Upper lobe of right lung (tissue), 1 donor: ENCODE data around the gene RFTN1. TPM values are rescaled to one million over a fixed set of nuclear protein-coding genes. Genes with fewer than 3 reads are reported as not detected.

Source experiments
- ATAC-seq: fragments of 200-7000 bp; cut with Tn5 transposase; one replicate; pipeline ENCODE4 v1.9.1; 2020; ENCODE audit warnings: mild to moderate bottlenecking, moderate library complexity
- DNase-seq: peaks from one replicate; pipeline ENCODE4 v3.0.0-alpha.2; 2020
- H3K27ac ChIP-seq: fragments of 200-600 bp; one replicate; pipeline ENCODE4 v1.8.0; 2022
- H3K27me3 ChIP-seq: fragments of 200-600 bp; one replicate; pipeline ENCODE4 v1.8.0; 2022; ENCODE audit warnings: mild to moderate bottlenecking
- H3K36me3 ChIP-seq: fragments of 200-600 bp; one replicate; pipeline ENCODE4 v1.8.0; 2022
- H3K4me1 ChIP-seq: fragments of 200-600 bp; one replicate; pipeline ENCODE4 v1.8.0; 2022
- H3K4me3 ChIP-seq: fragments of 200-600 bp; one replicate; pipeline ENCODE4 v1.8.0; 2022; ENCODE audit warnings: mild to moderate bottlenecking
- H3K9me3 ChIP-seq: fragments of 200-600 bp; one replicate; pipeline ENCODE4 v1.8.0; 2022
- CTCF ChIP-seq: fragments of 200-600 bp; IDR thresholded peaks from one replicate; pipeline ENCODE4 v1.8.0; 2022; ENCODE audit warnings: antibody characterized with exemption
- intact Hi-C: fragments of 100-400 bp; cut with DNase I; formaldehyde crosslinking; loops from one replicate; pipeline ENCODE4 v1.11.0; 2022
- total RNA-seq: library from RNA; stranded (reverse); fragmentation: NEBNext Ultra II Directional; extraction: Animal tissue kit (Norgen Biotek cat#: 25700); gene quantifications from one replicate; pipeline ENCODE4 v1.2.1, GENCODE V29; 2021
- donor health status: DM: no; HTN: yes; CAD: no; lungs with severe emphysema.

Gene RFTN1
- total RNA-seq, 1 donor from 2014 or later: 69.4 TPM

GRCh38 chr3:16427103-16427965 is 86.2 kb downstream of the RFTN1 start:
- H3K4me1 ChIP-seq: peaks cover 36% of the 10 kb centered on the region
- peak overlapping the region; percentile 67 for H3K27ac ChIP-seq
- H3K9me3 ChIP-seq: no peaks in the 10 kb centered on the region
- no peaks in the 10 kb centered on the region for H3K27me3 ChIP-seq
- H3K36me3 ChIP-seq: peaks cover 10% of the 10 kb centered on the region
- DNase-seq (no peak), ATAC-seq (peak; percentile 89)
- TF ChIP-seq CTCF: no peak
- no peak overlapping the region for H3K4me3 ChIP-seq
- intact Hi-C loops: no loop called here

- no peaks in the 10 kb centered on the region for H3K9me3 ChIP-seq
- ATAC-seq (no peak), DNase-seq (no peak)
- intact Hi-C loops: no loop called here
- peaks cover 36% of the 10 kb centered on the region for H3K4me1 ChIP-seq
- no peaks in the 10 kb centered on the region for H3K27me3 ChIP-seq
- TF ChIP-seq CTCF: no peak
- H3K4me3 ChIP-seq: no peak overlapping the region
- peaks cover 4% of the 10 kb centered on the region for H3K36me3 ChIP-seq
- peak overlapping the region; percentile 67 for H3K27ac ChIP-seq
Measured at GRCh38 chr3:16426665-16427064, 86.8 kb downstream of the RFTN1 start.

- Histone ChIP-seq H3K36me3 (no peaks in the 10 kb centered on the region), H3K4me3 (no peak overlapping the region), H3K27ac (no peak overlapping the region), H3K4me1 (peaks cover 36% of the 10 kb centered on the region), H3K27me3 (no peaks in the 10 kb centered on the region), H3K9me3 (no peaks in the 10 kb centered on the region)
- no peak for ATAC-seq
- TF ChIP-seq CTCF: no peak
- DNase-seq: no peak
- intact Hi-C loops: no loop called here
Measured at GRCh38 chr3:16426029-16426400, 87.5 kb downstream of the RFTN1 start.

GRCh38 chr3:16425398-16426028 is 88.0 kb downstream of the RFTN1 start:
- ATAC-seq: no peak
- H3K27ac ChIP-seq: no peak overlapping the region
- H3K4me3 ChIP-seq: no peak overlapping the region
- no peaks in the 10 kb centered on the region for H3K9me3 ChIP-seq
- TF ChIP-seq CTCF: no peak
- intact Hi-C loops: no loop called here
- H3K36me3 ChIP-seq: no peaks in the 10 kb centered on the region
- H3K4me1 ChIP-seq: peaks cover 36% of the 10 kb centered on the region
- no peak for DNase-seq
- H3K27me3 ChIP-seq: no peaks in the 10 kb centered on the region

- TF ChIP-seq CTCF: no peak
- Histone ChIP-seq H3K4me1 (peaks cover 39% of the 10 kb centered on the region), H3K4me3 (no peak overlapping the region), H3K27ac (no peak overlapping the region), H3K27me3 (no peaks in the 10 kb centered on the region), H3K9me3 (no peaks in the 10 kb centered on the region), H3K36me3 (no peaks in the 10 kb centered on the region)
- ATAC-seq (no peak), DNase-seq (no peak)
- intact Hi-C loops: no loop called here
Measured at GRCh38 chr3:16423947-16424673, 89.4 kb downstream of the RFTN1 start.
